GM11168 (cell line): ENCODE data around the gene KCNE1.
"Not testable (repeated sequence)": the region's sequence is repeated elsewhere in the genome, so short reads cannot be mapped to it uniquely, and the experiment has no call there.

Experiments
- in situ Hi-C: fragments of 300-500 bp; cut with MboI; formaldehyde crosslinking; loops from one replicate; pipeline ENCODE4 v1.12.0; 2022; ENCODE audit warnings: low sequenced_read_pairs; ENCODE audit not compliant: unreplicated experiment

The KCNE1 gene

DNA sequence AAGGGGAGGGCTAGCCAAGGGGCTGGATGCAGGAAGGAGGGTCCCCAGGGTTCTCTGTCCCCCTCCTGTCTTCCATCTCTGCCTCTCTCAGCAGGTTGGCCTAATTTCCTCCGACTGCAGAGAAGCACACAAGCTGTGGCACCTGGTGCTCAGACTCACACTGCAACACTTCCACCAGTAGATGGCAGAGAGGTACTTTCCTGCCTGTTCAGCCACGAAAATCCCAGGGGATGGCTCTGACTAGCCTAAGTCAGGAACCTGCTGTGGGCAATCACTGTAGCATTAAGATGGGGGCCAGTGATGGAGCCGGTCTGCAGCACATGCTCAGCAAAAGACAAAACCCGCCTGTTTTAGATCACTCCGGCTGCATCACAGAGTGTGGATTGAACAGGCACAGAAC lies 82.3 kb downstream of the KCNE1 start:
- in situ Hi-C loops = not testable (repeated sequence)

GRCh38 chr21:34428441-34428840 lies 83.6 kb downstream of the KCNE1 start:
- in situ Hi-C loops = not testable (repeated sequence)

DNA sequence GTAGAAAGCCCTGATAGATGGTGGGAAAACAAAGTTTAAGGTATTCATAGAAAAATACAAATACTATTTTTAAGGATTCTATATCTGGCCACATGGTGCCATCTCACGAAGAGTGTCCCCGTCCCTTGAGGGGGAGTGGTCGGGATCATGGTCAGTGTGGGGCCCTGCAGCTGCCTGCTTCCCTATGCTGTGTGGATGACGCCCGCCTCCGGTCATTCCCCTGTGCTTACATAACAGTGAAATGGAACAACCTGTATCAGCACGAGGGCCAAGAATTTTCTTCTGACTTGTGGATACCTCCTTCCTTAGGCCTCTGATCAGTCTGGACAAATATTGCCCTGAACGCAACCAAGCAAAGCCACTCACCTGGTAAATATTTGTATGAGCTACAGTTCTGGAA lies 84.7 kb downstream of the KCNE1 start:
- in situ Hi-C loops = not testable (repeated sequence)

DNA sequence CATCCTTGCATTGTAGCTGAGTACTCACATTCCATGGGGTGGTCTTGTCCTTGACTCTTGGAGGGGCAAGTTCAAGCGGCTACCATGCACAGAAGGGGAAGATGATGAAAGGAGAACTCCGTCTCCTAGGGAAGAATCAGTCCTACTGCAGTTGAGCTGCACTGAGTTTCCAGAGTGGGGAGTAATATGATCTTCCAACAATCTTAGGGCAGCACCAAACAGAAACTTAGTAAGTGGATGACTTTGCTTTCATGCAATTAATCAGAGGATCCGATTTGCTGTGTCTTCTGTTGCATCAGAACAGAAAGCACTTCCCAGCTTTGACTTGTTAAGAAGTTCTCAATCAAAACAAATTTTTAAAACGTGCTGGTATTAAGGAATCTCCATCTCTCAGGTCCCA lies 88.2 kb downstream of the KCNE1 start, which contains the start of gene SMIM34:
Gene SMIM34, minus strand, starts transcription at position 147 of the 400 bp plus-strand sequence. Its CDS starts 112 bp downstream, at position 35.
- in situ Hi-C loops = not testable (repeated sequence)

GRCh38 chr21:34417448-34418077 lies 94.4 kb downstream of the KCNE1 start:
- in situ Hi-C loops = not testable (repeated sequence)

- in situ Hi-C loops = not testable (repeated sequence)
These were observed 104.7 kb downstream of the KCNE1 start for GRCh38 chr21:34407294-34407693.

- in situ Hi-C loops = not testable (repeated sequence)
These were observed 105.3 kb downstream of the KCNE1 start for GRCh38 chr21:34406676-34407075.

DNA sequence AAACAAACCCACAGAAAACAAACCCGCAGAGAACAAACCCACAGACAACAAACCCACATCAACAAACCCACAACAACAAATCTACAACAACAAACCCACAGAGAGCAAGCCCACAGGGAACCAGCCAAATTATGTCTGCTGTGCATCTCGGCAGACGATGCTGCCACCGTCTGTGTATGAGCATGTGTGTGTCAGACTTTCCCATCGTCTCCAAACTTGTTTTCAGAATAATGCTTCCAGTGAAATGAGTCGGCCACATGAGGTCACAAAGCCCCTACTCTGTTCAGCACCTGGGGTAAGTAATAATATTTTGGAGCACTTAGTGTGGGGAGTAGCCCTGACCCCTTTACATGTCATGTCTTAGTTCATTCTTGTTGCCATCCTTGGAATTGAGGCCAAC lies 105.9 kb downstream of the KCNE1 start:
- in situ Hi-C loops = not testable (repeated sequence)

DNA sequence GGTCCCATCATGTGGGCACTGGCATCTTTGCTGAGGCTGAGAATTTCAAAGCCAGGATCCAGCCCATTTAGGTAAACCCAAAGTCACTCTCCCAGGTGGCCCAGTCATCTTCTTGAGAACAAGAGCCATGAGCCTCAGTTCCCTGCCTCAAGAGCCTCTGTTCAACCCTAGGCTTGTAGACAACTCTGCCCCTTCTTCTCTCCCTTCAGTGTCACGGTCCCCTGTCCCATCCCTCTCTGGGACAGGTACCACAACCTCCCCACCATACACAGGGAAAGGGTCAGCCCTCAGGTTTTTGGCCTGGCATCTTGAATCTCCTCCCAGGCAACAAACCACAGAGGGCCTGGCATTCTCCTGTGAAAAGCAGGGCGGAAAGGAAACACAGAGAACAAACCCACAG lies 106.3 kb downstream of the KCNE1 start:
- in situ Hi-C loops = not testable (repeated sequence)

GRCh38 chr21:34404742-34405141 lies 107.3 kb downstream of the KCNE1 start:
- in situ Hi-C loops = not testable (repeated sequence)

DNA sequence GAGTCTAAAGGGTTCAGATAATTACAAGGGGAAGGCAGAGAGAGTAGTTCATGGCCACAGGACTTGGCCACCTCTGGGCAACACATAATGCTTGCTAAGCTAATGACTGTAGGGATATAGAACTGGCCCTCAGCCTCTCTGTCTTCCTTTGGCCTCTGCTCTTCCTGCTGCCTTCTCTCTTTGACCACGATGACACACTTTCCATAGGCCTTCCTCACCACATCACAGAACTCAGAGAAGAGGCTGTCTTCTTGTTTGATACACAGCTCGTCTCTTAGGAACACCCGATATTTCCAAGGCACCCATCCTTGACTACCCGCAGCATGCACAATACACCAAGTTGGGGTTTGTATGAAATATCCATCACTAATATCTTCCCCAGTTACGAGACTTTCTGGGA lies 111.5 kb downstream of the KCNE1 start:
- in situ Hi-C loops = not testable (repeated sequence)
